K562 (cell line): ENCODE results near the gene KCTD4. TPM values are rescaled to one million over a fixed set of nuclear protein-coding genes. Genes with fewer than 3 reads are reported as not detected.

Source experiments
- ATAC-seq: fragments of 200-7000 bp; cut with Tn5 transposase; 3 replicates; pipeline ENCODE4 v1.9.1; 2020; ENCODE audit warnings: moderate library complexity
- BruUV-seq: library from RNA; stranded (reverse); fragments of 400-500 nt; replicated peaks from 2 replicates; lab custom pipeline; 2021; lab: Mats Ljungman, UMichigan
- CTCF ChIA-PET: fragments of 300-600 bp; formaldehyde crosslinking; extraction: SDS; loops from one replicate; lab custom pipeline; 2021; ENCODE audit warnings: low intra/inter-chr PET ratio; lab: Yijun Ruan, JAX
- POLR2A ChIA-PET: fragments of 300-600, 350-650 bp; sonication (Branson Sonifier 250); formaldehyde crosslinking; extraction: SDS; loops from one replicate; lab custom pipeline; 2021; ENCODE audit warnings: antibody characterized with exemption, inconsistent platforms; lab: Yijun Ruan, JAX
- DNase-seq, 4 experiments: peaks; one replicate each; pipeline versions ENCODE4 v3.0.0 to v3.0.0-alpha.2; 2011 to 2018; ENCODE audit warnings: low spot score in 3 of 4, mixed read lengths in 3 of 4; ENCODE audit errors: extremely low read depth in 1 of 4
- FAIRE-seq: peaks from 2 replicates; lab custom pipeline; 2011; peaks lifted over from hg19 to GRCh38; lab: Jason Lieb, UNC
- H2AFZ ChIP-seq: 2 replicates; pipeline ENCODE4 v1.6.0; 2011; ENCODE audit warnings: low read depth, low read length, control low read depth, inconsistent platforms
- H3K27ac ChIP-seq: fragments of 200-600 bp; 3 replicates; pipeline ENCODE4 v1.8.0; 2011; ENCODE audit warnings: low read depth, mild to moderate bottlenecking, control low read depth, inconsistent platforms, low read length, moderate library complexity, mixed read lengths; ENCODE audit errors: extremely low read depth
- H3K27me3 ChIP-seq, 2 experiments: fragments of 300-600 bp in 1 of 2; 2 replicates in 1 of 2; 3 replicates in 1 of 2; pipeline versions ENCODE4 v1.6.0 to v1.8.0; 2011; ENCODE audit warnings: inconsistent platforms in 2 of 2, low read length in 2 of 2, mild to moderate bottlenecking in 1 of 2, mixed read lengths in 1 of 2, moderate library complexity in 1 of 2; ENCODE audit not compliant: control insufficient read depth in 2 of 2, insufficient read depth in 2 of 2
- H3K36me3 ChIP-seq: fragments of 300-600 bp; 3 replicates; pipeline ENCODE4 v1.8.0; 2011; ENCODE audit warnings: mild to moderate bottlenecking, low read length, inconsistent platforms; ENCODE audit not compliant: control insufficient read depth, insufficient read depth
- H3K4me1 ChIP-seq, 2 experiments: fragments of 200-600 bp in 1 of 2; replicated peaks in 1 of 2; 2 replicates in 1 of 2; 3 replicates in 1 of 2; pipeline versions ENCODE4 v1.5.1 to v1.8.0; 2011; ENCODE audit warnings: inconsistent platforms in 2 of 2, low read length in 2 of 2, mild to moderate bottlenecking in 1 of 2, mixed read lengths in 1 of 2, moderate library complexity in 1 of 2; ENCODE audit not compliant: control insufficient read depth in 2 of 2, insufficient read depth in 2 of 2
- H3K4me2 ChIP-seq: 2 replicates; pipeline ENCODE4 v1.6.1; 2011; ENCODE audit warnings: low read length, control low read depth, inconsistent platforms, mixed read lengths; ENCODE audit not compliant: insufficient read depth
- H3K4me3 ChIP-seq: fragments of 200-600 bp; sonication (generic), shearing (Covaris generic); 2 replicates; pipeline ENCODE4 v1.5.1; 2016; ENCODE audit warnings: control low read depth, inconsistent platforms
- H3K79me2 ChIP-seq: fragments of 200-600 bp; 3 replicates; pipeline ENCODE4 v1.8.0; 2011; ENCODE audit warnings: low read length, inconsistent platforms; ENCODE audit not compliant: control insufficient read depth, insufficient read depth
- H3K9ac ChIP-seq, 2 experiments: 2 replicates each; pipeline versions ENCODE4 v1.6.0 to v1.6.1; 2011; ENCODE audit warnings: low read depth in 2 of 2, low read length in 2 of 2, control low read depth in 1 of 2, inconsistent platforms in 1 of 2, mild to moderate bottlenecking in 1 of 2, mixed read lengths in 1 of 2; ENCODE audit not compliant: insufficient read depth in 1 of 2
- H3K9me1 ChIP-seq: one replicate; pipeline ENCODE4 v1.6.0; 2011; ENCODE audit warnings: inconsistent platforms, mild to moderate bottlenecking, low read length, moderate library complexity; ENCODE audit not compliant: control insufficient read depth, insufficient read depth
- H3K9me3 ChIP-seq: replicated peaks from 2 replicates; pipeline ENCODE4 v1.5.1; 2011; ENCODE audit warnings: low read depth, low read length, inconsistent platforms; ENCODE audit not compliant: control insufficient read depth, insufficient read depth
- H4K20me1 ChIP-seq: replicated peaks from 2 replicates; pipeline ENCODE4 v1.6.1; 2011; ENCODE audit warnings: low read length, inconsistent platforms, mixed read lengths; ENCODE audit not compliant: control insufficient read depth, insufficient read depth
- FOXA3 ChIP-seq, 2 experiments: fragments of 450-650 bp in 1 of 2; sonication (generic) in 1 of 2; formaldehyde crosslinking; IDR thresholded peaks in 1 of 2; conservative IDR thresholded peaks in 1 of 2; 2 replicates each; pipeline versions ENCODE4 v1.4.0 to v1.8.0; 2020 to 2022; ENCODE audit warnings: mild to moderate bottlenecking in 2 of 2, missing genetic modification reagents in 1 of 2
- FOXJ2 ChIP-seq: fragments of 200-800 bp; sonication (Bioruptor generic); IDR thresholded peaks from 2 replicates; pipeline ENCODE4 v1.6.1; 2016; ENCODE audit warnings: missing genetic modification characterization, missing compliant biosample characterization
- FOXJ3 ChIP-seq: sonication (generic); formaldehyde crosslinking; IDR thresholded peaks from 2 replicates; pipeline ENCODE4 v1.4.0; 2020; ENCODE audit warnings: mild to moderate bottlenecking, missing genetic modification reagents
- NFRKB ChIP-seq: fragments of 450-650 bp; IDR thresholded peaks from 2 replicates; pipeline ENCODE4 v1.6.1; 2016; ENCODE audit warnings: low read depth
- PHF20 ChIP-seq: fragments of 450-650 bp; IDR thresholded peaks from 2 replicates; pipeline ENCODE4 v1.6.1; 2018; ENCODE audit not compliant: partially characterized antibody
- RFX1 ChIP-seq: fragments of 450-650 bp; IDR thresholded peaks from 2 replicates; pipeline ENCODE4 v1.6.1; 2016; ENCODE audit warnings: mild to moderate bottlenecking, moderate library complexity
- SLC30A9 ChIP-seq: fragments of 250-450 bp; sonication (Bioruptor Pico); IDR thresholded peaks from 2 replicates; pipeline ENCODE4 v1.8.0; 2022; ENCODE audit warnings: mild to moderate bottlenecking, moderate library complexity
- ZFX ChIP-seq: sonication (generic); formaldehyde crosslinking; IDR thresholded peaks from 2 replicates; pipeline ENCODE4 v1.8.0; 2022; ENCODE audit warnings: mild to moderate bottlenecking, missing genetic modification reagents, moderate library complexity
- ZNF253 ChIP-seq: fragments of 250-450 bp; sonication (Bioruptor Pico); conservative IDR thresholded peaks from 2 replicates; pipeline ENCODE4 v1.6.1; 2021; ENCODE audit warnings: mild to moderate bottlenecking
- ZNF311 ChIP-seq: fragments of 250-450 bp; sonication (Bioruptor Pico); IDR thresholded peaks from 2 replicates; pipeline ENCODE4 v1.4.0; 2020; ENCODE audit warnings: mild to moderate bottlenecking, moderate library complexity
- WGBS: fragments of 100-300 bp; shearing (Covaris generic); methylation state at CpG from one replicate; pipeline ENCODE4 v1.1.6; 2016; ENCODE audit warnings: low coverage, mixed read lengths; ENCODE audit not compliant: insufficient coverage; ENCODE audit errors: missing lambda C conversion rate; 5-methylcytosine and 5-hydroxymethylcytosine counted together
- in situ Hi-C: fragments of 300-500 bp; cut with MboI; formaldehyde crosslinking; loops from 4 replicates; pipeline ENCODE4 v1.15.0; 2018; ENCODE audit warnings: inconsistent platforms, mixed read lengths
- intact Hi-C: fragments of 100-400 bp; cut with micrococcal nuclease; formaldehyde crosslinking; loops from 2 replicates; pipeline ENCODE4 v1.14.2; 2022
- polyA plus RNA-seq, 8 experiments: library from polyadenylated mRNA; depleted of rRNA in 4 of 8; stranded (reverse) in 5 of 8; unstranded in 3 of 8; fragments of >200 nt; fragmentation: Nextera tagmentation in 2 of 8; fragmentation: Illumina TruSeq in 1 of 8; extraction: Ambion mirVana in 2 of 8; extraction: Trizol in 1 of 8; gene quantifications; 2 replicates each; pipeline versions ENCODE4 v1.2.1 to v1.2.3, GENCODE V29; 2011 to 2014; ENCODE audit warnings: inconsistent platforms in 1 of 8, missing spikeins in 1 of 8
- total RNA-seq, 7 experiments: library from RNA; depleted of rRNA in 6 of 7; stranded (reverse); fragments of >200 nt in 6 of 7; fragmentation: Illumina TruSeq in 2 of 7; extraction: Trizol in 2 of 7; gene quantifications; 2 replicates each; pipeline versions ENCODE4 v1.2.1 to v1.2.3, GENCODE V29; 2011 to 2021; ENCODE audit warnings: low replicate concordance in 1 of 7

The KCTD4 gene
- total and polyA plus RNA-seq, 9 of the 15 experiments (the other 6 are each of a cell fraction or from before 2014, with no cell fraction given), result not detected

GRCh38 chr13:45231722-45232121 is 30.9 kb upstream of the KCTD4 start:
- no peaks in the 10 kb centered on the region for H3K36me3 ChIP-seq
- H3K27me3 ChIP-seq, result no peaks in the 10 kb centered on the region
- FAIRE-seq (no peak), ATAC-seq (no peak), DNase-seq (peak in 1 of 4 experiments; percentile 8)
- in situ Hi-C loops (no loop called here), intact Hi-C loops (no loop called here)
- WGBS, result 44% methylated on average over 1 of the region's 1 CpG
- no peak overlapping the region for H3K27ac ChIP-seq
- TF ChIP-seq FOXA3 (CRISPR knock-in tag; conservative IDR thresholded peaks at IDR 0.05 in 1 of 2, IDR thresholded peaks at IDR 0.05 in 1 of 2) (peak in 1 of 2 experiments; percentile 68; a peak in 2 of 4 replicates), RFX1 (peak; percentile 79), PHF20 (no peak), FOXJ2 (tag) (peak; percentile 87), FOXJ3 (0 out of 2 replicates have a peak, but pooled peaks have one; percentile 47), ZNF253 (CRISPR knock-in tag) (no peak)
- peaks cover 0 to 8% of the 10 kb centered on the region in 2 experiments for H3K4me1 ChIP-seq
- POLR2A ChIA-PET, result interaction anchor here (1.3 kb wide), 1 partner anchor 10 kb away, joined by 3 read pairs; no protein-coding TSS in a partner anchor
- H3K9ac ChIP-seq, result no peak overlapping the region
- no peak overlapping the region for H3K4me3 ChIP-seq
- no peak overlapping the region for H2AFZ ChIP-seq
- H4K20me1 ChIP-seq, result no peaks in the 10 kb centered on the region
- no peaks in the 10 kb centered on the region for H3K9me3 ChIP-seq
- no TSS peak for BruUV-seq
- H3K79me2 ChIP-seq, result 0 out of 3 replicates have a peak, but pooled peaks cover 3% of the 10 kb centered on the region
- H3K4me2 ChIP-seq, result no peak overlapping the region
- H3K9me1 ChIP-seq, result no peaks in the 10 kb centered on the region
- CTCF ChIA-PET, result no interaction called here

- no peak for FAIRE-seq
- Histone ChIP-seq H3K9ac (no peak overlapping the region), H3K79me2 (no peaks in the 10 kb centered on the region), H2AFZ (no peak overlapping the region), H3K9me3 (no peaks in the 10 kb centered on the region), H3K9me1 (no peaks in the 10 kb centered on the region), H3K4me1 (peaks cover 0 to 8% of the 10 kb centered on the region in 2 experiments), H3K27ac (no peak overlapping the region), H3K27me3 (no peaks in the 10 kb centered on the region), H3K4me3 (no peak overlapping the region), H4K20me1 (no peaks in the 10 kb centered on the region), H3K4me2 (no peak overlapping the region), H3K36me3 (no peaks in the 10 kb centered on the region)
- intact Hi-C loops, result no loop called here
- no TSS peak for BruUV-seq
- POLR2A ChIA-PET, result interaction anchor here (1.3 kb wide), 1 partner anchor 10 kb away, joined by 3 read pairs; no protein-coding TSS in a partner anchor
- TF ChIP-seq ZNF253 (CRISPR knock-in tag) (no peak), ZFX (CRISPR knock-in tag) (no peak), SLC30A9 (CRISPR knock-in tag) (no peak), NFRKB (no peak), ZNF311 (CRISPR knock-in tag) (no peak)
- WGBS, result 58% methylated on average over 4 of the region's 4 CpGs
- no peak for DNase-seq
- no peak for ATAC-seq
- CTCF ChIA-PET, result no interaction called here
- in situ Hi-C loops, result no loop called here
Measured at GRCh38 chr13:45231305-45231704, 30.5 kb upstream of the KCTD4 start.
